ENCODE results near the gene CTPS1.

- TF ChIP-seq EZH2phosphoT487 (IDR thresholded peaks at IDR 0.05; ENCODE audit: insufficient read depth, low read depth), result no peak
- no peak for TF ChIP-seq EZH2 (IDR thresholded peaks at IDR 0.05; ENCODE audit: insufficient read depth, poor library complexity, severe bottlenecking)
Measured at GRCh38 chr1:40985161-40985560, 5.7 kb downstream of the CTPS1 start.

Data from GM23248 (cell line).